ENCODE data around the gene MARK2. TPM values are rescaled to one million over a fixed set of nuclear protein-coding genes. Genes with fewer than 3 reads are reported as not detected.

Gene MARK2
- 50.6 and 53.7 TPM in 2 replicates for total RNA-seq

DNA sequence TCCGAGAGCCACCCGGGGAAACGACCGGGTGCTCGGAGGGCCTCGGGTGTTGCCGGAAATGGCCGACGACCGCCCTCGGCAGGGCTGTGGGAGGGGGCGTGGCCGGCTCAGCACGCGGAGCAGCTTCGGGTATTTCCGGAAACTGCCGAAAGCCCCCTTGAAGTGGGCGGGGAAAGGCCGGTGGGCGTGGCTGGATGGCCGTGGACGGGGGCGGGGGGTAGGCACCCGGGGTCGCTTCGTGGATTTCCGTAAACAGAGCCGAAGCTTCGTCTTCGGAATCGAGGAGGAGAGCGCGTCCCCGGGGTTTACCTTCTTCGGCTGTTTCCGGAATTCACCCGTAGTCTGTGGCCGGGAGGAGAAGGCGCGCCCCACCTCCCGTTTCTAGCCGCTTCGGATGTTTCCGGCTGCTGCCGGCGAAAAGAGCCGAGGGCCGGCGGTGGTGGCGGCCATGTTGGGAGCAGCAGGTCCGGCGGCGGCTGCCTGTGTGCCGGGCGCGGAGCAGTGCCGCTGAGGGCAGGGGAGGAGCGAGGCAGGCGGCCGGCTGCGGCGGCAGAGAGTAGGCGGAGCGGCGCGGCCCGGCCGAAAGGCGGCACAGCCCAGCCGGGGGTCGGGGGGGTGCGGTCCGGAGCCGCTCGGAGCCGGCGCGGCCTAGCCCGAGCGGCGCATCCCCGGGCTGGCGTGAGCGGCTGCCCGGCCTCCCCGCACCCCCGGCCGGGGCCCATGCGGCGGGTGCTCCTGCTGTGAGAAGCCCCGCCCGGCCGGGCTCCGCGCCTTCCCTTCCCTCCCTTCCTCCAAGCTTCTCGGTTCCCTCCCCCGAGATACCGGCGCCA lies at the start of gene MARK2:
MARK2 (plus strand) TSS at position 433 of the 830 bp plus-strand sequence; CDS start at position 830, 397 bp downstream.

GRCh38 chr11:63813035-63813562 lies 25.8 kb upstream of the MARK2 start, which contains the start of gene SPINDOC:
Gene SPINDOC (plus strand): TSS chr11:63813456. CDS start chr11:63813687, 231 bp downstream.

DNA sequence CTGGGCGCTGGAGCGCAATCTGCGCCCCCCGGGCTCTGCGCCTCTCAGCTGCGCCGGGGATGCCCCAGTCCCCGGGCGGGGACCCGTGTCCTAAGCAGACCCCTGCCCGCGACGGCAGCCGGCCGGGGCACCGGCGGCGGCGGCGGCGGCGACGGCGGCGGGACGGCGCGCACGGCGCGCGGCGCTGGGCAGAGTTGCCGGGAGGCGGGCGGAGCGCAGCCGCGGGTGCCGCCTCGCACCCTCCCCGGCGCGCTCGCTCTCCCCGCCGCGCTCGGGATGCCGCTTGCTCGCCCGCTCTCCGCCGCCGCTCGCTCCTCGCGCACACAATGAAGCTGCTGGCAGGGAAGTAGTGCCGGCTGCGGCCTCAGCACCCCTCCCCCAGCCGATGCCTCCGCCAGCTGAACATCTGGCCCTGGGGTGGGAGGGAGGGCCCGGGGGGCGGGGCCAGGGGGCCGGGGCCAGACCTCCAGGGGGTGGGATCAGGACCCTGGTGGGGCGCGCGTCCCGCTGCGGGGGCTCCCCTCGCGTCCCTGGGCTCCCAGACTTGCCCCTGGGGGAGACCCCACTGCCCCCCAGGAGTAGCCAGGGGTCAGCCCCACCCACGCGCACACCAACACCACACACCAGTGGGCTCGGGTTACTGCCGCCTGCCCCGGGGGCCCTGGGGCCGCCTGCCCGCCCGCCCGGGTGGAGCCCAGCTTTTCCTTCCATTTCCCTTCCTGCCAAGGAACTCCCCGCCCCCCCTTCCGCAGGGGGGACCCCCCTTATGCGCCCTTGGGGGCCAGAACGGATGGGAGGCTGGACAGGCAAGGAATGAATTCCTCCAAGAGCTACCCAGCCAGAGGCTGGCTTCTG lies 78.2 kb downstream of the MARK2 start, which contains the start of gene RCOR2:
RCOR2 (minus strand) TSS at position 328 of the 855 bp plus-strand sequence. CDS start 708 bp downstream, outside the sequence.

DNA sequence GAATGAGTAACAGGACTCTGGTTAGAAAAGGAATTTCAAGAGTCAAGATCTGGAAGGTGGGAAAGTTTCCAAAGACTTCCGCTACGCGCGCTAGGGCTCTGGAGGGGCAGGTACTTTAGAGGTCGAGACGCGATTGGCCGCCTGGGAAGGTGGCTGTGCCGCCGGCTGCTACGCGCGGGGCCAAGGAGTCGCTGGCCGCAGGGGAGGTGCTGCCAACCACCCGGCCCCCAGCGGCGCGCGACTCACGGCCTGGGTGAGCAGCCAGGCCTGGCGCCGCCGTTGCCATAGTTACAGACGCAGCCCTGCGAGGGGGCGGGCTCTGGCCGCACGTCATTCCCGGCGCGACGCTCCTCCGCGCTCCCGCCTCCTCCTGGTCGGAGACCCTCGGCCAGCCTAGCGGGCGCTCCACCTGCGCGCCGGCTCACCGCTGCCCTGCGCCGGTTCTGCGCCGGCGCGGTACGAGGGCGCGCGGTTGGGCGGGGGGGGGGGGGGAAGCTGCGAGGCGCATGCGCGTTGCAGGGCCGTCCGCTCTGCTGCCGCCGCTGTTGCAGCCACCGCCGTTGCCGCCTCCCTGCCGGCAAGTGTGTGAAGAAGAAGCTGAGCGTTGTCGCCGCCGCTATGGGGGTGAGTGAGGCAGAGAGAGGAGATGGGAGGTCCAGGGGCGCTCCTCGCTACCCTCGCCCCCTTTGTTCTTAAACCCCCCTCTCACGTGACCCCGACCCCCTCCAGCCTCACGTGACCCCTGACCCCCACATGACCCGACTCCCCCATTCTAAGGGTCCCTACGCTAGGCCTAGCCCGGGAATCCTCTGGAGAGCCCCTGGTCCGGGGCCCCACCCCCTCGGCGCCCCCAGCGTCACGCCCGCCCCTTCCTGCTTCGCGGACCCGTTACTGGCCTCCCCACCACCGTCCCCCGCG lies 99.8 kb downstream of the MARK2 start, which contains the start of gene NAA40:
NAA40 (plus strand) TSS at position 524 of the 918 bp plus-strand sequence; CDS start at position 619, 95 bp downstream.

Other genes with a start within 250 kb of the MARK2 start
- 0.56 TPM in 1 of 2 replicates, not detected in the other for gene PLAAT3, start 224.7 kb upstream of the MARK2 start, total RNA-seq
- gene ATL3, start 167.7 kb upstream of the MARK2 start, total RNA-seq: 24.3 and 42.7 TPM in 2 replicates
- gene RTN3, start 157.6 kb upstream of the MARK2 start, total RNA-seq: 61.7 and 71.7 TPM in 2 replicates
- gene ZFTA, start 70.3 kb upstream of the MARK2 start, total RNA-seq: 7.3 and 7.6 TPM in 2 replicates
- 16.1 and 18.9 TPM in 2 replicates for gene SPINDOC, start 25.7 kb upstream of the MARK2 start, total RNA-seq
- gene RCOR2, start 78.1 kb downstream of the MARK2 start, total RNA-seq: 2.0 and 2.3 TPM in 2 replicates
- 10.6 and 14.4 TPM in 2 replicates for gene NAA40, start 99.9 kb downstream of the MARK2 start, total RNA-seq
- gene COX8A, start 135.5 kb downstream of the MARK2 start, total RNA-seq: 586 and 783 TPM in 2 replicates
- 108 and 161 TPM in 2 replicates for gene OTUB1, start 147.3 kb downstream of the MARK2 start, total RNA-seq
- not detected in 2 replicates for gene FLRT1, start 196.8 kb downstream of the MARK2 start, total RNA-seq